SK-N-SH treated with all-trans-retinoic acid at 6 μM for 48 hours (cell line): ENCODE data around the gene WASF1.
A peak's percentile ranks its signal among the peaks of the same experiment; 100 is the strongest.

ENCODE experiments used
- ATAC-seq: fragments of 200-7000 bp; cut with Tn5 transposase; 3 replicates; pipeline ENCODE4 v1.9.1; 2020; ENCODE audit warnings: mild to moderate bottlenecking, moderate library complexity
- ARNTL ChIP-seq: fragments of 450-650 bp; formaldehyde crosslinking; IDR thresholded peaks from 2 replicates; pipeline ENCODE4 v1.5.0; 2020; ENCODE audit warnings: low read depth, mild to moderate bottlenecking, moderate library complexity, borderline replicate concordance
- BACH2 ChIP-seq: fragments of 250-450 bp; sonication (Bioruptor Pico); IDR thresholded peaks from 2 replicates; pipeline ENCODE4 v1.9.0; 2021; ENCODE audit warnings: mild to moderate bottlenecking, borderline replicate concordance
- CREB5 ChIP-seq: fragments of 250-450 bp; sonication (Bioruptor Pico); IDR thresholded peaks from 2 replicates; pipeline ENCODE4 v1.5.1; 2020; ENCODE audit warnings: low read depth, mild to moderate bottlenecking, moderate library complexity
- CSDC2 ChIP-seq: fragments of 250-450 bp; sonication (Bioruptor Pico); IDR thresholded peaks from 2 replicates; pipeline ENCODE4 v1.5.0; 2020; ENCODE audit warnings: mild to moderate bottlenecking, moderate library complexity
- CSRNP3 ChIP-seq: fragments of 250-450 bp; sonication (Bioruptor Pico); IDR thresholded peaks from 2 replicates; pipeline ENCODE4 v1.5.1; 2021; ENCODE audit warnings: mild to moderate bottlenecking, moderate library complexity
- ESRRG ChIP-seq: fragments of 250-450 bp; sonication (Bioruptor Pico); IDR thresholded peaks from 2 replicates; pipeline ENCODE4 v1.6.1; 2021; ENCODE audit warnings: mild to moderate bottlenecking
- GLIS3 ChIP-seq: fragments of 250-450 bp; sonication (Bioruptor Pico); IDR thresholded peaks from 2 replicates; pipeline ENCODE4 v1.5.0; 2020; ENCODE audit warnings: mild to moderate bottlenecking, moderate library complexity
- ISL1 ChIP-seq: fragments of 250-450 bp; sonication (Bioruptor Pico); IDR thresholded peaks from 2 replicates; pipeline ENCODE4 v2.1.2; 2022; ENCODE audit warnings: mild to moderate bottlenecking, moderate library complexity
- OSR1 ChIP-seq: fragments of 250-450 bp; sonication (Bioruptor Pico); IDR thresholded peaks from 2 replicates; pipeline ENCODE4 v1.8.0; 2022; ENCODE audit warnings: moderate library complexity, mild to moderate bottlenecking, inconsistent platforms
- PATZ1 ChIP-seq: fragments of 250-450 bp; sonication (Bioruptor Pico); IDR thresholded peaks from 2 replicates; pipeline ENCODE4 v1.8.0; 2020; ENCODE audit warnings: mild to moderate bottlenecking, moderate library complexity, borderline replicate concordance
- POU6F1 ChIP-seq: fragments of 250-450 bp; sonication (Bioruptor Pico); IDR thresholded peaks from 2 replicates; pipeline ENCODE4 v1.8.0; 2021; ENCODE audit warnings: low read depth, mild to moderate bottlenecking, moderate library complexity, borderline replicate concordance
- SNAI2 ChIP-seq: fragments of 250-450 bp; sonication (Bioruptor Pico); IDR thresholded peaks from 2 replicates; pipeline ENCODE4 v1.5.0; 2020; ENCODE audit warnings: mild to moderate bottlenecking, moderate library complexity
- TCF4 ChIP-seq: fragments of 250-450 bp; sonication (Bioruptor Pico); IDR thresholded peaks from 2 replicates; pipeline ENCODE4 v1.8.0; 2021; ENCODE audit warnings: mild to moderate bottlenecking, moderate library complexity, borderline replicate concordance
- TOX ChIP-seq: fragments of 250-450 bp; sonication (Bioruptor Pico); IDR thresholded peaks from 2 replicates; pipeline ENCODE4 v1.8.0; 2021; ENCODE audit warnings: mild to moderate bottlenecking, moderate library complexity, borderline replicate concordance
- TSHZ2 ChIP-seq: fragments of 250-450 bp; sonication (Bioruptor Pico); IDR thresholded peaks from 2 replicates; pipeline ENCODE4 v1.5.0; 2020; ENCODE audit warnings: mild to moderate bottlenecking, moderate library complexity
- ZFP30 ChIP-seq: fragments of 450-650 bp; formaldehyde crosslinking; IDR thresholded peaks from 2 replicates; pipeline ENCODE4 v1.5.0; 2022; ENCODE audit warnings: mild to moderate bottlenecking, moderate library complexity
- ZNF565 ChIP-seq: fragments of 450-650 bp; formaldehyde crosslinking; conservative IDR thresholded peaks from 2 replicates; pipeline ENCODE4 v1.5.0; 2020; ENCODE audit warnings: low read depth, mild to moderate bottlenecking, moderate library complexity
- ZNF8 ChIP-seq: fragments of 450-650 bp; formaldehyde crosslinking; IDR thresholded peaks from 2 replicates; pipeline ENCODE4 v1.5.0; 2020; ENCODE audit warnings: mild to moderate bottlenecking, moderate library complexity

The WASF1 gene

GRCh38 chr6:110054664-110055386 lies 124.6 kb downstream of the WASF1 start:
- ATAC-seq: no peak
- TF ChIP-seq BACH2 (CRISPR knock-in tag) (no peak), ZNF8 (CRISPR knock-in tag) (no peak), ZNF565 (CRISPR knock-in tag) (no peak), GLIS3 (CRISPR knock-in tag) (no peak), ZFP30 (CRISPR knock-in tag) (no peak), CREB5 (CRISPR knock-in tag) (no peak), ESRRG (CRISPR knock-in tag) (no peak), ISL1 (CRISPR knock-in tag) (no peak), CSDC2 (CRISPR knock-in tag) (no peak), OSR1 (no peak), POU6F1 (CRISPR knock-in tag) (no peak)
- TF ChIP-seq, all 23 proteins: peak for 0

GRCh38 chr6:110053395-110054240 lies 125.9 kb downstream of the WASF1 start:
- ATAC-seq: peak; percentile 95
- TF ChIP-seq TSHZ2: no peak
- TF ChIP-seq SNAI2: no peak
- no peak for TF ChIP-seq TOX (CRISPR knock-in tag)
- no peak for TF ChIP-seq CSRNP3 (CRISPR knock-in tag)
- no peak for TF ChIP-seq POU6F1 (CRISPR knock-in tag)
- no peak for TF ChIP-seq PATZ1 (CRISPR knock-in tag)
- TF ChIP-seq BACH2 (CRISPR knock-in tag): no peak
- TF ChIP-seq ZFP30 (CRISPR knock-in tag): no peak

GRCh38 chr6:110050440-110050813 lies 129.0 kb downstream of the WASF1 start:
- no peak for ATAC-seq
- TF ChIP-seq TCF4 (CRISPR knock-in tag) (no peak), ARNTL (CRISPR knock-in tag) (no peak), ZNF565 (CRISPR knock-in tag) (no peak), ESRRG (CRISPR knock-in tag) (no peak), TSHZ2 (no peak), POU6F1 (CRISPR knock-in tag) (no peak)
